ENCODE results near the gene DOK6.
A peak's percentile ranks its signal among the peaks of the same experiment; 100 is the strongest.

Gene DOK6

GRCh38 chr18:69401226-69401971 is 711 bp downstream of the DOK6 start:
- no peak for TF ChIP-seq CTCF (IDR thresholded peaks at IDR 0.05; ENCODE audit: extremely low read depth, missing control alignments)
- peak; percentile 40 for DNase-seq (ENCODE audit: low spot score)

- peak; percentile 26 for DNase-seq (ENCODE audit: low spot score)
- TF ChIP-seq CTCF (IDR thresholded peaks at IDR 0.05; ENCODE audit: extremely low read depth, missing control alignments), result no peak
Measured at GRCh38 chr18:69401972-69402532, 1.4 kb downstream of the DOK6 start.

- no peak for TF ChIP-seq CTCF (IDR thresholded peaks at IDR 0.05; ENCODE audit: extremely low read depth, missing control alignments)
- peak; percentile 10 for DNase-seq (ENCODE audit: low spot score)
Measured at GRCh38 chr18:69402533-69402989, 1.9 kb downstream of the DOK6 start.

GRCh38 chr18:69408522-69408921 is 7.8 kb downstream of the DOK6 start:
- no peak for TF ChIP-seq CTCF (IDR thresholded peaks at IDR 0.05; ENCODE audit: extremely low read depth, missing control alignments)
- DNase-seq (ENCODE audit: low spot score), result no peak

- DNase-seq (ENCODE audit: low spot score), result no peak
- TF ChIP-seq CTCF (IDR thresholded peaks at IDR 0.05; ENCODE audit: extremely low read depth, missing control alignments), result no peak
Measured at GRCh38 chr18:69411199-69411598, 10.5 kb downstream of the DOK6 start.

- DNase-seq (ENCODE audit: low spot score), result no peak
- TF ChIP-seq CTCF (IDR thresholded peaks at IDR 0.05; ENCODE audit: extremely low read depth, missing control alignments), result no peak
Measured at GRCh38 chr18:69414184-69414583, 13.5 kb downstream of the DOK6 start.

GRCh38 chr18:69432847-69433246 is 32.2 kb downstream of the DOK6 start:
- no peak for TF ChIP-seq CTCF (IDR thresholded peaks at IDR 0.05; ENCODE audit: extremely low read depth, missing control alignments)
- no peak for DNase-seq (ENCODE audit: low spot score)
